ENCODE data around the gene PPFIA4.
A peak's percentile ranks its signal among the peaks of the same experiment; 100 is the strongest.
"Not testable (repeated sequence)": the region's sequence is repeated elsewhere in the genome, so short reads cannot be mapped to it uniquely, and the experiment has no call there.

The PPFIA4 gene

GRCh38 chr1:203017692-203018091 lies 8.6 kb upstream of the PPFIA4 start:
- no peak for DNase-seq (ENCODE audit: low read depth)
- TF ChIP-seq CTCF (conservative IDR thresholded peaks at IDR 0.05; ENCODE audit: low read depth, low read length) = no peak
- no peak overlapping the region for H3K4me3 ChIP-seq (ENCODE audit: low read depth, low read length)

- not testable (repeated sequence) for DNase-seq (ENCODE audit: low read depth); H3K4me3 ChIP-seq (ENCODE audit: low read depth, low read length)
These were observed 3.4 kb upstream of the PPFIA4 start for GRCh38 chr1:203022855-203023254.

GRCh38 chr1:203025686-203026030 lies 633 bp upstream of the PPFIA4 start:
- no peak for TF ChIP-seq CTCF (conservative IDR thresholded peaks at IDR 0.05; ENCODE audit: low read depth, low read length)
- no peak overlapping the region for H3K4me3 ChIP-seq (ENCODE audit: low read depth, low read length)
- DNase-seq (ENCODE audit: low read depth) = no peak

- H3K4me3 ChIP-seq (ENCODE audit: low read depth, low read length) = peak overlapping the region; percentile 58
- no peak for TF ChIP-seq CTCF (conservative IDR thresholded peaks at IDR 0.05; ENCODE audit: low read depth, low read length)
- DNase-seq (ENCODE audit: low read depth) = no peak
These were observed 674 bp downstream of the PPFIA4 start for GRCh38 chr1:203026666-203027663.

- TF ChIP-seq CTCF (conservative IDR thresholded peaks at IDR 0.05; ENCODE audit: low read depth, low read length) = no peak
- no peak for DNase-seq (ENCODE audit: low read depth)
- no peak overlapping the region for H3K4me3 ChIP-seq (ENCODE audit: low read depth, low read length)
These were observed 1.9 kb downstream of the PPFIA4 start for GRCh38 chr1:203028067-203028783.

- no peak for TF ChIP-seq CTCF (conservative IDR thresholded peaks at IDR 0.05; ENCODE audit: low read depth, low read length)
- DNase-seq (ENCODE audit: low read depth) = no peak
- no peak overlapping the region for H3K4me3 ChIP-seq (ENCODE audit: low read depth, low read length)
These were observed 2.7 kb downstream of the PPFIA4 start for GRCh38 chr1:203028784-203029553.

GRCh38 chr1:203031467-203031866 lies 5.2 kb downstream of the PPFIA4 start:
- DNase-seq (ENCODE audit: low read depth) = no peak
- TF ChIP-seq CTCF (conservative IDR thresholded peaks at IDR 0.05; ENCODE audit: low read depth, low read length) = no peak
- no peak overlapping the region for H3K4me3 ChIP-seq (ENCODE audit: low read depth, low read length)

Data from choroid plexus epithelial cell (primary cell).